Measurements from ENCODE around the gene POLR1G. TPM values are rescaled to one million over a fixed set of nuclear protein-coding genes. Genes with fewer than 3 reads are reported as not detected.

POLR1G gene
- total RNA-seq, 3 donors from 2014 or later = 3.2 to 4.1 (median 3.2) TPM

DNA sequence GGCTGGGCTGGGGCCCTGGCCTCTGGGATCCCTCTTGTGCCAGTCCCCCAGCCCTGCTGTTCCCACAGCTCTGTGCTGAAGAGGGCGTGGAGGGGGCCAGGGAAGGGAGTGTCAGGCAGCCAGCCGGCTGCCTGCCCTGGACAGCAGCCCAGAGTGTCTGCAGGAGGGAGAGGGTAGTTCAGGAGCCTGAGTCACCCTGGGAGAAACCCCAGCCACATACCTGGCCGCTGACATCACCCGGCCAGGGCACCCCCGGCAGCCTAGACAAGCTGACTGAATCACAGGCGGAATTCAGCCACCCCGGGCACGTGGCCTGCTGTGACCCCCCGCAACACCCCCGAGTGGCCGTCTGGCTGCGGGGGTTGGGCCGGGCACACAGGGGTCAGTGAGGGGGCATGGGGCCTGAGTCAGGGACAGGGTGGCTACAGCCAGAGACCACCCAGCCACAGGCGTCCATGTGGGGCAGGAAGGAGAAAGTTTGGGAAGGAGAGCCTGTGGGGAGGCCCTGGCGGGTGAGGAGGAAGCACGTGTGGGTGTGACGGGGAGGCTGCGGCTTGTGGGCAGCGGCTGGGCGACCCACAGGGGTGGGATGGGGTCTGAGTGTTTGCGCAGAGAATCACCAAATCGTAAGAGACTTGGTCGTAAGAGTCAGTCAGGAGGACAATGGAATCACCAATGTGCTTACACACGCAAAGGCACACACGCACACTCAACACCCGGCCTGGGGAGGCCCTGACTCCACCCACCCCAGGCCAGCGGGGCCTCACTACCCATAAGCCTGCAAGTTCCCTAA, 49.5 kb downstream of the POLR1G start:
- no peaks in the 10 kb centered on the region for H3K36me3 ChIP-seq (ENCODE audit: low read depth)
- intact Hi-C loops (cut with DNase I, micrococcal nuclease) = no loop called here
- DNase-seq = peak; percentile 89 to 95 (median 93)
- ATAC-seq = peak; percentile 90
- H3K9me3 ChIP-seq = no peaks in the 10 kb centered on the region
- TF ChIP-seq, protein P1, sequence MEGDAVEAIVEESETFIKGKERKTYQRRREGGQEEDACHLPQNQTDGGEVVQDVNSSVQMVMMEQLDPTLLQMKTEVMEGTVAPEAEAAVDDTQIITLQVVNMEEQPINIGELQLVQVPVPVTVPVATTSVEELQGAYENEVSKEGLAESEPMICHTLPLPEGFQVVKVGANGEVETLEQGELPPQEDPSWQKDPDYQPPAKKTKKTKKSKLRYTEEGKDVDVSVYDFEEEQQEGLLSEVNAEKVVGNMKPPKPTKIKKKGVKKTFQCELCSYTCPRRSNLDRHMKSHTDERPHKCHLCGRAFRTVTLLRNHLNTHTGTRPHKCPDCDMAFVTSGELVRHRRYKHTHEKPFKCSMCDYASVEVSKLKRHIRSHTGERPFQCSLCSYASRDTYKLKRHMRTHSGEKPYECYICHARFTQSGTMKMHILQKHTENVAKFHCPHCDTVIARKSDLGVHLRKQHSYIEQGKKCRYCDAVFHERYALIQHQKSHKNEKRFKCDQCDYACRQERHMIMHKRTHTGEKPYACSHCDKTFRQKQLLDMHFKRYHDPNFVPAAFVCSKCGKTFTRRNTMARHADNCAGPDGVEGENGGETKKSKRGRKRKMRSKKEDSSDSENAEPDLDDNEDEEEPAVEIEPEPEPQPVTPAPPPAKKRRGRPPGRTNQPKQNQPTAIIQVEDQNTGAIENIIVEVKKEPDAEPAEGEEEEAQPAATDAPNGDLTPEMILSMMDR (IDR thresholded peaks at IDR 0.05) = no peak
- H3K4me1 ChIP-seq (ENCODE audit: low read depth) = peaks cover 22% of the 10 kb centered on the region
- H3K4me3 ChIP-seq = no peak overlapping the region

DNA sequence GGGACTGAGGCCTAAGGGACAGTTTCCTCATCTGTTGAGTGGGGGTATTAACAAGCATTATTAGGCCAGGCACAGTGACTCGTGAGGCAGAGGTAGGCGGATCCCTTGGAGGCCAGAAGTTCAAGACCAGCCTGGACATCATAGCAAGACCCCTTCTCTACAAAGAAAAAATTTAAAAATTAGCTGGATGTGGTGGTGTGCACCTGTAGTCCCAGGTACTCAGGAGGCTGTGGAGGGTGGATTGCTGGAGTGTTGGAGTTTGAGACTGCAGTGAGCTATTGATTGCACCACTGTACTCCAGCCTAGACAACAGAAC, 50.0 kb downstream of the POLR1G start:
- TF ChIP-seq, protein P1 (IDR thresholded peaks at IDR 0.05) = no peak
- Histone ChIP-seq H3K4me1 (ENCODE audit: low read depth) (peaks cover 19% of the 10 kb centered on the region), H3K36me3 (ENCODE audit: low read depth) (no peaks in the 10 kb centered on the region), H3K4me3 (no peak overlapping the region), H3K9me3 (no peaks in the 10 kb centered on the region)
- intact Hi-C loops (cut with DNase I, micrococcal nuclease) = no loop called here
- DNase-seq (no peak), ATAC-seq (no peak)

DNA sequence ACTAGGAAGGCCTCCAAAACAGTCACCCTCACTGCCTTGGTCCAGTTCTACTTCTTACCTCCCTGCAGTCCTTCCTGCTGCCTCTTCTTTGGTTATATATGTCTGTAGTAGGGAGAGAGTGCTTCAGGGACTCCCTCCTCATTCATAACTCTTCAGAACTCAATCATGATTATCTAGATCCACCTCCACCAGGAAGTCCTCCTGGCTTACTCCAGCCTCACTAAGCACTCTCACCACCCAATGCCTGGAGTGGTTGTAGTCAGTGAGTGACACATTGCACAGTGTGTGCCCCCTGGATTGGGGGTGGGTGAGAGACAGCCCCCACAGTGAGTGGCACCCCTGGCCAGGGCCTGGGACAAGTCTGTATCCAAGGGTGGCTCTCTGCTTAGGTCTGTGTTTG, 51.3 kb downstream of the POLR1G start:
- intact Hi-C loops (cut with DNase I, micrococcal nuclease) = no loop called here
- no peaks in the 10 kb centered on the region for H3K36me3 ChIP-seq (ENCODE audit: low read depth)
- peaks cover 15% of the 10 kb centered on the region for H3K4me1 ChIP-seq (ENCODE audit: low read depth)
- DNase-seq (no peak), ATAC-seq (no peak)
- no peaks in the 10 kb centered on the region for H3K9me3 ChIP-seq
- H3K4me3 ChIP-seq = no peak overlapping the region
- TF ChIP-seq, protein P1 (IDR thresholded peaks at IDR 0.05) = no peak

Small RNA genes within 50 kb of the gene (microRNA-seq; reads per million reads assigned to microRNA genes)
- gene MIR6088 = not detected

Other genes with a start within 250 kb of the POLR1G start
- gene NKPD1, start 245.7 kb upstream of the POLR1G start, total RNA-seq = not detected
- 10 to 100 TPM; 29.0 to 45.1 (median 37.4) TPM for gene TRAPPC6A, start 228.4 kb upstream of the POLR1G start, total RNA-seq
- gene BLOC1S3, start 227.9 kb upstream of the POLR1G start, total RNA-seq = 10 to 100 TPM in 2 of 3 donors, 1 to 10 TPM in 1; 9.8 to 12.3 (median 11.6) TPM
- gene EXOC3L2, start 161.2 kb upstream of the POLR1G start, total RNA-seq = 1 to 10 TPM in 2 of 3 donors, under 1 TPM in 1; 0.70 to 1.4 (median 1.2) TPM
- 10 to 100 TPM; 15.7 to 34.6 (median 17.0) TPM for gene MARK4, start 155.4 kb upstream of the POLR1G start, total RNA-seq
- 1 to 10 TPM; 1.1 to 2.0 (median 1.6) TPM for gene CKM, start 83.8 kb upstream of the POLR1G start, total RNA-seq
- gene KLC3, start 65.9 kb upstream of the POLR1G start, total RNA-seq = not detected
- 10 to 100 TPM; 11.2 to 22.9 (median 14.7) TPM for gene ERCC2, start 36.1 kb upstream of the POLR1G start, total RNA-seq
- gene PPP1R13L, start 1.6 kb upstream of the POLR1G start, total RNA-seq = 10 to 100 TPM; 21.1 to 36.7 (median 30.8) TPM
- 10 to 100 TPM; 37.7 to 51.2 (median 46.6) TPM for gene ERCC1, start 17.3 kb downstream of the POLR1G start, total RNA-seq
- 10 to 100 TPM in 1 of 3 donors, 1 to 10 TPM in 1, under 1 TPM in 1; 0.58 to 10.3 (median 1.6) TPM for gene FOSB, start 61.4 kb downstream of the POLR1G start, total RNA-seq
- gene RTN2, start 90.4 kb downstream of the POLR1G start, total RNA-seq = 10 to 100 TPM in 1 of 3 donors, 1 to 10 TPM in 2; 3.1 to 18.2 (median 6.2) TPM
- 1 to 10 TPM in 1 of 3 donors, under 1 TPM in 2; 0.43 to 1.3 (median 0.87) TPM for gene PPM1N, start 91.8 kb downstream of the POLR1G start, total RNA-seq
- 100 to 1,000 TPM; 190 to 252 (median 235) TPM for gene VASP, start 100.8 kb downstream of the POLR1G start, total RNA-seq
- gene OPA3, start 178.2 kb downstream of the POLR1G start, total RNA-seq = 10 to 100 TPM; 12.1 to 16.4 (median 13.4) TPM
- gene GPR4, start 195.6 kb downstream of the POLR1G start, total RNA-seq = 1 to 10 TPM in 2 of 3 donors, under 1 TPM in 1; 0.84 to 1.0 (median 1.0) TPM
- gene EML2, start 232.8 kb downstream of the POLR1G start, total RNA-seq = 100 to 1,000 TPM in 1 of 3 donors, 10 to 100 TPM in 2; 59.9 to 119 (median 79.1) TPM